ENCODE results near the gene SPTLC2.
A peak's percentile ranks its signal among the peaks of the same experiment; 100 is the strongest.

The SPTLC2 gene

GRCh38 chr14:77498984-77499527, 117.4 kb downstream of the SPTLC2 start:
- no peaks in the 10 kb centered on the region for H3K36me3 ChIP-seq
- no peak overlapping the region for H3K27ac ChIP-seq
- peaks cover 5 to 40% of the 10 kb centered on the region in 2 donors for H3K27me3 ChIP-seq
- peak overlapping the region; percentile 40 to 62 for H3K4me3 ChIP-seq
- DNase-seq: no peak
- no peak for TF ChIP-seq CTCF (IDR thresholded peaks at IDR 0.05)
- H3K9me3 ChIP-seq: no peaks in the 10 kb centered on the region
- intact Hi-C loops (cut with DNase I; ENCODE audit: low total_unique reads): no loop called here
- peaks cover 0 to 18% (median 15%) of the 10 kb centered on the region in 4 donors for H3K4me1 ChIP-seq

GRCh38 chr14:77498120-77498979, 118.1 kb downstream of the SPTLC2 start, which contains the start of gene ISM2:
ISM2 (minus strand) TSS chr14:77498816; CDS start chr14:77498793, 23 bp downstream.
- DNase-seq: no peak
- Histone ChIP-seq H3K9me3 (no peaks in the 10 kb centered on the region), H3K4me1 (peaks cover 0 to 18% (median 15%) of the 10 kb centered on the region in 4 donors), H3K4me3 (peak within 1 kb of the TSS; percentile 40 to 62), H3K27me3 (peaks cover 5 to 40% of the 10 kb centered on the region in 2 donors), H3K27ac (no peak within 1 kb of the TSS), H3K36me3 (no peaks in the 10 kb centered on the region)
- intact Hi-C loops (cut with DNase I; ENCODE audit: low total_unique reads): no loop called here
- no peak for TF ChIP-seq CTCF (IDR thresholded peaks at IDR 0.05)

GRCh38 chr14:77495334-77495733, 121.1 kb downstream of the SPTLC2 start:
- DNase-seq: no peak
- H3K9me3 ChIP-seq: no peaks in the 10 kb centered on the region
- no peak overlapping the region for H3K27ac ChIP-seq
- peaks cover 5 to 40% of the 10 kb centered on the region in 2 donors for H3K27me3 ChIP-seq
- TF ChIP-seq CTCF (IDR thresholded peaks at IDR 0.05): no peak
- intact Hi-C loops (cut with DNase I; ENCODE audit: low total_unique reads): no loop called here
- H3K4me1 ChIP-seq: peaks cover 0 to 18% (median 15%) of the 10 kb centered on the region in 4 donors
- no peak overlapping the region for H3K4me3 ChIP-seq
- H3K36me3 ChIP-seq: no peaks in the 10 kb centered on the region

- H3K27me3 ChIP-seq: peaks cover 0 to 5% of the 10 kb centered on the region in 2 donors
- no peak for DNase-seq
- no peak for TF ChIP-seq CTCF (IDR thresholded peaks at IDR 0.05)
- no peaks in the 10 kb centered on the region for H3K36me3 ChIP-seq
- intact Hi-C loops (cut with DNase I; ENCODE audit: low total_unique reads): no loop called here
- H3K27ac ChIP-seq: no peak overlapping the region
- H3K9me3 ChIP-seq: no peaks in the 10 kb centered on the region
- no peaks in the 10 kb centered on the region for H3K4me1 ChIP-seq
- no peak overlapping the region for H3K4me3 ChIP-seq
These were observed 125.4 kb downstream of the SPTLC2 start for GRCh38 chr14:77491056-77491455.

GRCh38 chr14:77490347-77490986, 126.0 kb downstream of the SPTLC2 start:
- H3K9me3 ChIP-seq: no peaks in the 10 kb centered on the region
- no peaks in the 10 kb centered on the region for H3K36me3 ChIP-seq
- no peak overlapping the region for H3K27ac ChIP-seq
- H3K4me3 ChIP-seq: no peak overlapping the region
- H3K4me1 ChIP-seq: no peaks in the 10 kb centered on the region
- intact Hi-C loops (cut with DNase I; ENCODE audit: low total_unique reads): no loop called here
- DNase-seq: peak in 1 of 2 donors; percentile 12
- H3K27me3 ChIP-seq: peaks cover 0 to 5% of the 10 kb centered on the region in 2 donors
- TF ChIP-seq CTCF (IDR thresholded peaks at IDR 0.05): no peak
